GM12878 (cell line): ENCODE data around the gene ZNF570. TPM values are rescaled to one million over a fixed set of nuclear protein-coding genes. Genes with fewer than 3 reads are reported as not detected.

Experiments
- ATAC-seq: fragments of 200-7000 bp; cut with Tn5 transposase; 3 replicates; pipeline ENCODE4 v1.9.1; 2020; ENCODE audit warnings: mild to moderate bottlenecking, moderate library complexity
- BruUV-seq: library from RNA; stranded (reverse); fragments of 400-500 nt; replicated peaks from 2 replicates; lab custom pipeline; 2021; lab: Mats Ljungman, UMichigan
- CTCF ChIA-PET: fragments of 300-600 bp; sonication (Branson Sonifier 250); formaldehyde crosslinking; extraction: SDS; loops from one replicate; lab custom pipeline; 2021; ENCODE audit warnings: inconsistent platforms; lab: Yijun Ruan, JAX
- POLR2A ChIA-PET: fragments of 350-600 bp; formaldehyde crosslinking; extraction: SDS; loops from one replicate; lab custom pipeline; 2021; ENCODE audit warnings: inconsistent platforms; lab: Charles Lee
- RAD21 ChIA-PET: fragments of 300-600 bp; sonication (Branson Sonifier 250); formaldehyde crosslinking; loops from one replicate; lab custom pipeline; 2023; ENCODE audit warnings: antibody characterized with exemption; ENCODE audit not compliant: unreplicated experiment; lab: Charles Lee
- SMC1A ChIA-PET: fragments of 300-600 bp; sonication (Branson Sonifier 250); formaldehyde crosslinking; loops from one replicate; lab custom pipeline; 2023; ENCODE audit not compliant: unreplicated experiment, uncharacterized antibody; lab: Charles Lee
- DNase-seq: peaks from one replicate; pipeline ENCODE4 v3.0.0-alpha.2; 2011; ENCODE audit warnings: low read depth, low spot score
- FAIRE-seq: peaks from 3 replicates; lab custom pipeline; 2011; peaks lifted over from hg19 to GRCh38; lab: Jason Lieb, UNC
- H2AFZ ChIP-seq: 2 replicates; pipeline ENCODE4 v1.6.0; 2011; ENCODE audit warnings: low read depth, low read length, control low read depth; ENCODE audit not compliant: control insufficient read depth
- H3K27ac ChIP-seq: 2 replicates; pipeline ENCODE4 v1.5.1; 2011; ENCODE audit warnings: control low read depth; ENCODE audit not compliant: control insufficient read depth, insufficient read depth
- H3K27me3 ChIP-seq, 2 experiments: replicated peaks in 1 of 2; 2 replicates each; pipeline versions ENCODE4 v1.6.0 to v1.6.1; 2011; ENCODE audit warnings: low read length in 1 of 2; ENCODE audit not compliant: control insufficient read depth in 2 of 2, insufficient read depth in 2 of 2
- H3K36me3 ChIP-seq, 2 experiments: 2 replicates each; pipeline ENCODE4 v1.5.1; 2011; ENCODE audit warnings: low read length in 1 of 2; ENCODE audit not compliant: control insufficient read depth in 2 of 2, insufficient read depth in 2 of 2
- H3K4me1 ChIP-seq: 2 replicates; pipeline ENCODE4 v1.6.1; 2011; ENCODE audit warnings: mild to moderate bottlenecking, low read length, moderate library complexity, mixed read lengths; ENCODE audit not compliant: control insufficient read depth, insufficient read depth
- H3K4me2 ChIP-seq: 2 replicates; pipeline ENCODE4 v1.6.0; 2011; ENCODE audit warnings: control low read depth; ENCODE audit not compliant: control insufficient read depth, insufficient read depth
- H3K4me3 ChIP-seq: fragments of 200-600 bp; sonication (generic); 2 replicates; pipeline ENCODE4 v1.5.1; 2016
- H3K79me2 ChIP-seq: 2 replicates; pipeline ENCODE4 v1.6.0; 2011; ENCODE audit warnings: low read length; ENCODE audit not compliant: control insufficient read depth, insufficient read depth
- H3K9ac ChIP-seq: 2 replicates; pipeline ENCODE4 v1.8.0; 2011; ENCODE audit warnings: low read length, control low read depth, mixed read lengths; ENCODE audit not compliant: control insufficient read depth, insufficient read depth
- H3K9me3 ChIP-seq: replicated peaks from 3 replicates; pipeline ENCODE4 v1.5.1; 2011; ENCODE audit warnings: mild to moderate bottlenecking, low read length; ENCODE audit not compliant: control insufficient read depth, insufficient read depth
- H4K20me1 ChIP-seq: 2 replicates; pipeline ENCODE4 v1.6.0; 2011; ENCODE audit not compliant: control insufficient read depth, insufficient read depth
- BHLHE40 ChIP-seq, 2 experiments: fragments of 450-650 bp in 1 of 2; IDR thresholded peaks; 2 replicates each; pipeline ENCODE4 v1.6.1; 2011 to 2017; ENCODE audit warnings: low read depth in 2 of 2, borderline replicate concordance in 1 of 2, improper control_type of control experiment in 1 of 2, low read length in 1 of 2, mild to moderate bottlenecking in 1 of 2
- CBFB ChIP-seq: IDR thresholded peaks from 2 replicates; pipeline ENCODE4 v1.6.1; 2016; ENCODE audit warnings: antibody characterized with exemption, low read depth
- CHD4 ChIP-seq: fragments of 200-600 bp; sonication (generic); IDR thresholded peaks from 2 replicates; pipeline ENCODE4 v1.6.1; 2016; ENCODE audit warnings: mild to moderate bottlenecking
- HSF1 ChIP-seq: fragments of 150-350 bp; IDR thresholded peaks from 2 replicates; pipeline ENCODE4 v1.6.1; 2014; ENCODE audit warnings: mild to moderate bottlenecking, low read depth, low read length
- IKZF1 ChIP-seq: fragments of 450-650 bp; conservative IDR thresholded peaks from 2 replicates; pipeline ENCODE4 v1.6.1; 2017; ENCODE audit warnings: antibody characterized with exemption, mild to moderate bottlenecking
- JUNB ChIP-seq: IDR thresholded peaks from 2 replicates; pipeline ENCODE4 v1.6.1; 2016; ENCODE audit warnings: antibody characterized with exemption, mild to moderate bottlenecking
- NFYB ChIP-seq: IDR thresholded peaks from 2 replicates; pipeline ENCODE4 v1.6.1; 2011; ENCODE audit warnings: low read depth, mild to moderate bottlenecking, low read length, improper control_type of control experiment, moderate library complexity; ENCODE audit not compliant: insufficient read depth
- PAX5 ChIP-seq: IDR thresholded peaks from 2 replicates; pipeline ENCODE4 v1.6.1; 2011; ENCODE audit warnings: low read depth, low read length, borderline replicate concordance
- RB1 ChIP-seq: fragments of 450-650 bp; formaldehyde crosslinking; IDR thresholded peaks from 2 replicates; pipeline ENCODE4 v1.6.1; 2017; ENCODE audit warnings: mild to moderate bottlenecking, borderline replicate concordance
- SREBF1 ChIP-seq: IDR thresholded peaks from 2 replicates; pipeline ENCODE4 v1.6.1; 2012; ENCODE audit warnings: mild to moderate bottlenecking, low read length
- ZNF622 ChIP-seq: fragments of 450-650 bp; IDR thresholded peaks from 2 replicates; pipeline ENCODE4 v1.6.1; 2017; ENCODE audit warnings: mild to moderate bottlenecking, inconsistent platforms
- ZNF687 ChIP-seq: fragments of 450-650 bp; IDR thresholded peaks from 2 replicates; pipeline ENCODE4 v1.6.1; 2017; ENCODE audit warnings: mild to moderate bottlenecking, moderate library complexity
- ZSCAN29 ChIP-seq: fragments of 450-650 bp; IDR thresholded peaks from 2 replicates; pipeline ENCODE4 v1.6.1; 2017; ENCODE audit warnings: mild to moderate bottlenecking, moderate library complexity
- WGBS: methylation state at CpG from one replicate; pipeline ENCODE4 v1.1.6; 2016; ENCODE audit warnings: low lambda C conversion rate; ENCODE audit not compliant: insufficient replicate concordance, insufficient coverage; ENCODE audit errors: missing lambda C conversion rate; 5-methylcytosine and 5-hydroxymethylcytosine counted together
- in situ Hi-C: fragments of 300-500 bp; cut with MboI; formaldehyde crosslinking; loops from 9 replicates; pipeline ENCODE4 v1.14.3; 2018; ENCODE audit warnings: mixed read lengths
- intact Hi-C: fragments of 100-400 bp; cut with micrococcal nuclease; formaldehyde crosslinking; loops from one replicate; pipeline ENCODE4 v1.14.2; 2022; ENCODE audit not compliant: unreplicated experiment
- polyA plus RNA-seq, 11 experiments: library from polyadenylated mRNA; depleted of rRNA in 4 of 11; unstranded in 6 of 11; stranded (reverse) in 5 of 11; fragments of >200 nt; fragmentation: Nextera tagmentation in 4 of 11; fragmentation: Illumina TruSeq in 1 of 11; extraction: Ambion mirVana in 4 of 11; extraction: Trizol in 1 of 11; gene quantifications; 1 replicate in 1 of 11; 2 replicates in 10 of 11; pipeline versions ENCODE4 v1.2.1 to v1.2.3, GENCODE V29; 2011 to 2016; ENCODE audit warnings: inconsistent platforms in 2 of 11, missing spikeins in 2 of 11, low read depth in 1 of 11
- total RNA-seq, 4 experiments: library from RNA; depleted of rRNA in 3 of 4; stranded (reverse); fragments of >200 nt in 3 of 4; fragmentation: Illumina TruSeq in 1 of 4; extraction: Trizol in 1 of 4; gene quantifications; 2 replicates each; pipeline versions ENCODE4 v1.2.1 to v1.2.3, GENCODE V29; 2013 to 2021
- TF ChIP-seq, protein P1 (sequence below): IDR thresholded peaks from 2 replicates; pipeline ENCODE4 v1.6.1; 2011; ENCODE audit warnings: low read depth, low read length, improper control_type of control experiment, borderline replicate concordance
- TF ChIP-seq, protein P2 (sequence below): fragments of 450-650 bp; IDR thresholded peaks from 2 replicates; pipeline ENCODE4 v1.6.1; 2014; ENCODE audit warnings: mild to moderate bottlenecking
- TF ChIP-seq, protein P3 (sequence below): fragments of 450-650 bp; IDR thresholded peaks from 2 replicates; pipeline ENCODE4 v1.6.1; 2016; ENCODE audit warnings: mild to moderate bottlenecking

ZNF570 gene
- total and polyA plus RNA-seq, 10 of the 15 experiments (the other 5 are each of a cell fraction or from before 2014, with no cell fraction given): 0.25 to 3.6 (median 1.7) TPM

- no peaks in the 10 kb centered on the region for H3K27me3 ChIP-seq
- H3K9me3 ChIP-seq: peaks cover 6% of the 10 kb centered on the region
- intact Hi-C loops (no loop called here), in situ Hi-C loops (no loop called here)
- RAD21 ChIA-PET: no interaction called here
- H3K4me3 ChIP-seq: no peak overlapping the region
- H3K4me2 ChIP-seq: no peak overlapping the region
- ATAC-seq (no peak), DNase-seq (no peak), FAIRE-seq (no peak)
- WGBS: 76% methylated on average over 3 of the region's 3 CpGs
- H2AFZ ChIP-seq: no peak overlapping the region
- no TSS peak for BruUV-seq
- no peak overlapping the region for H3K27ac ChIP-seq
- SMC1A ChIA-PET: no interaction called here
- H3K4me1 ChIP-seq: no peaks in the 10 kb centered on the region
- no peak overlapping the region for H3K9ac ChIP-seq
- CTCF ChIA-PET: no interaction called here
- POLR2A ChIA-PET: no interaction called here
- H3K36me3 ChIP-seq: no peaks in the 10 kb centered on the region
- no peaks in the 10 kb centered on the region for H3K79me2 ChIP-seq
- H4K20me1 ChIP-seq: no peaks in the 10 kb centered on the region
- TF ChIP-seq ZNF687 (no peak), SREBF1 (no peak), IKZF1 (no peak), CBFB (no peak), PAX5 (no peak), BHLHE40 (IDR thresholded peaks at IDR 0.05; ENCODE audit: borderline replicate concordance in 1 of 2, low read depth in 2 of 2, low read length in 1 of 2) (no peak), ZSCAN29 (no peak), JUNB (no peak), RB1 (no peak), HSF1 (no peak), NFYB (no peak), ZNF622 (no peak), CHD4 (no peak)
- TF ChIP-seq, protein P1, sequence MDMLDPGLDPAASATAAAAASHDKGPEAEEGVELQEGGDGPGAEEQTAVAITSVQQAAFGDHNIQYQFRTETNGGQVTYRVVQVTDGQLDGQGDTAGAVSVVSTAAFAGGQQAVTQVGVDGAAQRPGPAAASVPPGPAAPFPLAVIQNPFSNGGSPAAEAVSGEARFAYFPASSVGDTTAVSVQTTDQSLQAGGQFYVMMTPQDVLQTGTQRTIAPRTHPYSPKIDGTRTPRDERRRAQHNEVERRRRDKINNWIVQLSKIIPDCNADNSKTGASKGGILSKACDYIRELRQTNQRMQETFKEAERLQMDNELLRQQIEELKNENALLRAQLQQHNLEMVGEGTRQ: no peak
- TF ChIP-seq, protein P2, sequence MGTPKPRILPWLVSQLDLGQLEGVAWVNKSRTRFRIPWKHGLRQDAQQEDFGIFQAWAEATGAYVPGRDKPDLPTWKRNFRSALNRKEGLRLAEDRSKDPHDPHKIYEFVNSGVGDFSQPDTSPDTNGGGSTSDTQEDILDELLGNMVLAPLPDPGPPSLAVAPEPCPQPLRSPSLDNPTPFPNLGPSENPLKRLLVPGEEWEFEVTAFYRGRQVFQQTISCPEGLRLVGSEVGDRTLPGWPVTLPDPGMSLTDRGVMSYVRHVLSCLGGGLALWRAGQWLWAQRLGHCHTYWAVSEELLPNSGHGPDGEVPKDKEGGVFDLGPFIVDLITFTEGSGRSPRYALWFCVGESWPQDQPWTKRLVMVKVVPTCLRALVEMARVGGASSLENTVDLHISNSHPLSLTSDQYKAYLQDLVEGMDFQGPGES: no peak
- TF ChIP-seq, protein P3, sequence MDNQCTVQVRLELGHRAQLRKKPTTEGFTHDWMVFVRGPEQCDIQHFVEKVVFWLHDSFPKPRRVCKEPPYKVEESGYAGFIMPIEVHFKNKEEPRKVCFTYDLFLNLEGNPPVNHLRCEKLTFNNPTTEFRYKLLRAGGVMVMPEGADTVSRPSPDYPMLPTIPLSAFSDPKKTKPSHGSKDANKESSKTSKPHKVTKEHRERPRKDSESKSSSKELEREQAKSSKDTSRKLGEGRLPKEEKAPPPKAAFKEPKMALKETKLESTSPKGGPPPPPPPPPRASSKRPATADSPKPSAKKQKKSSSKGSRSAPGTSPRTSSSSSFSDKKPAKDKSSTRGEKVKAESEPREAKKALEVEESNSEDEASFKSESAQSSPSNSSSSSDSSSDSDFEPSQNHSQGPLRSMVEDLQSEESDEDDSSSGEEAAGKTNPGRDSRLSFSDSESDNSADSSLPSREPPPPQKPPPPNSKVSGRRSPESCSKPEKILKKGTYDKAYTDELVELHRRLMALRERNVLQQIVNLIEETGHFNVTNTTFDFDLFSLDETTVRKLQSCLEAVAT: no peak
These were observed 42.0 kb downstream of the ZNF570 start for GRCh38 chr19:37511186-37511585.
